Loucy (cell line): ENCODE data around the gene ORMDL3.
"Not testable (repeated sequence)": the region's sequence is repeated elsewhere in the genome, so short reads cannot be mapped to it uniquely, and the experiment has no call there.

Experiments used
- CTCF ChIP-seq: fragments of 200-600 bp; sonication (generic); conservative IDR thresholded peaks from 2 replicates; pipeline ENCODE4 v1.5.1; 2014; ENCODE audit warnings: mild to moderate bottlenecking, antibody characterized with exemption, low read length
- EZH2phosphoT487 ChIP-seq: fragments of 200-600 bp; IDR thresholded peaks from 2 replicates; pipeline ENCODE4 v1.6.1; 2018; ENCODE audit warnings: antibody characterized with exemption, mild to moderate bottlenecking, moderate library complexity, borderline replicate concordance

- TF ChIP-seq CTCF, EZH2phosphoT487: not testable (repeated sequence)
Observed at GRCh38 chr17:39948489-39948828, 21.1 kb upstream of the ORMDL3 start.
